DOHH2 (cell line): ENCODE data around the gene CRYBG1.

Experiments used
- H3F3A ChIP-seq: fragments of 200-600 bp; sonication (generic), shearing (Covaris generic); 2 replicates; pipeline ENCODE4 v1.6.0; 2016; ENCODE audit warnings: antibody characterized with exemption, mild to moderate bottlenecking; ENCODE audit not compliant: control insufficient read depth, insufficient read depth
- H3K27ac ChIP-seq: fragments of 200-600 bp; sonication (generic); 2 replicates; pipeline ENCODE4 v1.5.1; 2014; ENCODE audit warnings: low read depth, mild to moderate bottlenecking, low read length, moderate library complexity
- H3K27me3 ChIP-seq: fragments of 200-600 bp; sonication (generic); 2 replicates; pipeline ENCODE4 v1.6.1; 2014; ENCODE audit warnings: mild to moderate bottlenecking, low read length, mixed read lengths; ENCODE audit not compliant: control insufficient read depth
- H3K36me3 ChIP-seq: fragments of 200-600 bp; sonication (generic); 2 replicates; pipeline ENCODE4 v1.6.1; 2014; ENCODE audit warnings: mild to moderate bottlenecking, low read length, moderate library complexity, mixed read lengths; ENCODE audit not compliant: control insufficient read depth
- H3K4me1 ChIP-seq: fragments of 200-600 bp; sonication (generic); 2 replicates; pipeline ENCODE4 v1.6.1; 2014; ENCODE audit warnings: mild to moderate bottlenecking, low read length, mixed read lengths; ENCODE audit not compliant: control insufficient read depth
- H3K4me2 ChIP-seq: fragments of 200-600 bp; sonication (generic); 2 replicates; pipeline ENCODE4 v1.6.0; 2014; ENCODE audit warnings: mild to moderate bottlenecking, low read length, moderate library complexity
- H3K4me3 ChIP-seq: fragments of 200-600 bp; sonication (generic); 2 replicates; pipeline ENCODE4 v1.5.1; 2014; ENCODE audit warnings: mild to moderate bottlenecking, low read length, mixed read lengths
- H3K79me2 ChIP-seq: fragments of 200-600 bp; sonication (generic); 2 replicates; pipeline ENCODE4 v1.6.1; 2014; ENCODE audit warnings: mild to moderate bottlenecking, low read length, mixed read lengths; ENCODE audit not compliant: control insufficient read depth
- H3K9me2 ChIP-seq: fragments of 200-600 bp; sonication (generic); replicated peaks from 2 replicates; pipeline ENCODE4 v1.6.1; 2014; ENCODE audit warnings: mild to moderate bottlenecking, low read length, mixed read lengths; ENCODE audit not compliant: control insufficient read depth
- H3K9me3 ChIP-seq: fragments of 200-600 bp; sonication (generic); 2 replicates; pipeline ENCODE4 v1.6.1; 2014; ENCODE audit warnings: antibody characterized with exemption, low read length, mixed read lengths; ENCODE audit not compliant: control insufficient read depth, insufficient read depth
- H4K20me1 ChIP-seq: fragments of 200-600 bp; sonication (generic); 2 replicates; pipeline ENCODE4 v1.6.0; 2014; ENCODE audit warnings: low read depth, mild to moderate bottlenecking, antibody characterized with exemption, low read length, moderate library complexity; ENCODE audit not compliant: control insufficient read depth, insufficient read depth
- CTCF ChIP-seq: fragments of 200-600 bp; sonication (generic); IDR thresholded peaks from one replicate; pipeline ENCODE4 v1.5.1; 2014; ENCODE audit warnings: antibody characterized with exemption, mild to moderate bottlenecking, low read depth, low read length; ENCODE audit not compliant: poor library complexity, severe bottlenecking
- EZH2phosphoT487 ChIP-seq: fragments of 200-600 bp; sonication (generic); IDR thresholded peaks from 2 replicates; pipeline ENCODE4 v1.6.1; 2017; ENCODE audit warnings: borderline replicate concordance, mild to moderate bottlenecking, antibody characterized with exemption, low read length, moderate library complexity, mixed read lengths

CRYBG1 gene

GRCh38 chr6:106561686-106562405 is 201.3 kb downstream of the CRYBG1 start:
- Histone ChIP-seq H3F3A (peaks cover 5% of the 10 kb centered on the region; the same call in 1 of the 2 replicates), H3K9me3 (no peaks in the 10 kb centered on the region), H3K9me2 (no peaks in the 10 kb centered on the region), H4K20me1 (no peaks in the 10 kb centered on the region), H3K4me1 (peaks cover 24% of the 10 kb centered on the region), H3K27ac (no peak overlapping the region), H3K4me3 (no peak overlapping the region), H3K27me3 (no peaks in the 10 kb centered on the region), H3K4me2 (no peak overlapping the region), H3K79me2 (no peaks in the 10 kb centered on the region), H3K36me3 (peaks cover 81% of the 10 kb centered on the region)
- TF ChIP-seq CTCF, result no peak
- no peak for TF ChIP-seq EZH2phosphoT487

GRCh38 chr6:106563614-106564013 is 203.1 kb downstream of the CRYBG1 start:
- Histone ChIP-seq H3K79me2 (no peaks in the 10 kb centered on the region), H3K4me2 (0 out of 2 replicates have a peak overlapping the region, but pooled peaks have one; percentile 33), H3K4me3 (no peak overlapping the region), H4K20me1 (no peaks in the 10 kb centered on the region), H3K27ac (peak overlapping the region; percentile 25; the same call in 1 of the 2 replicates), H3K4me1 (peaks cover 24% of the 10 kb centered on the region), H3K9me3 (no peaks in the 10 kb centered on the region), H3K36me3 (peaks cover 84% of the 10 kb centered on the region), H3K9me2 (no peaks in the 10 kb centered on the region), H3F3A (peaks cover 4% of the 10 kb centered on the region; the same call in 1 of the 2 replicates), H3K27me3 (no peaks in the 10 kb centered on the region)
- TF ChIP-seq CTCF, result no peak

GRCh38 chr6:106564476-106564875 is 204.0 kb downstream of the CRYBG1 start:
- H3K27me3 ChIP-seq, result no peaks in the 10 kb centered on the region
- peak overlapping the region; percentile 25 for H3K27ac ChIP-seq
- peaks cover 83% of the 10 kb centered on the region for H3K36me3 ChIP-seq
- H3K4me1 ChIP-seq, result peaks cover 24% of the 10 kb centered on the region
- peaks cover 4% of the 10 kb centered on the region; the same call in 1 of the 2 replicates for H3F3A ChIP-seq
- no peaks in the 10 kb centered on the region for H3K9me3 ChIP-seq
- TF ChIP-seq EZH2phosphoT487 (no peak), CTCF (no peak)
- H3K4me2 ChIP-seq, result peak overlapping the region; percentile 33; the same call in 1 of the 2 replicates
- no peaks in the 10 kb centered on the region for H4K20me1 ChIP-seq
- no peak overlapping the region for H3K4me3 ChIP-seq
- H3K79me2 ChIP-seq, result no peaks in the 10 kb centered on the region
- no peaks in the 10 kb centered on the region for H3K9me2 ChIP-seq
